Measurements from ENCODE around the gene PTPRT. TPM values are rescaled to one million over a fixed set of nuclear protein-coding genes. Genes with fewer than 3 reads are reported as not detected.

The PTPRT gene
- 0.07 and 0.13 TPM in 2 replicates for total RNA-seq (2021)
- long read RNA-seq, partial matches to known transcripts = 0 of 2 reads
- long read RNA-seq, other reads (novel, unspliced or antisense) = 2 of 2 reads

DNA sequence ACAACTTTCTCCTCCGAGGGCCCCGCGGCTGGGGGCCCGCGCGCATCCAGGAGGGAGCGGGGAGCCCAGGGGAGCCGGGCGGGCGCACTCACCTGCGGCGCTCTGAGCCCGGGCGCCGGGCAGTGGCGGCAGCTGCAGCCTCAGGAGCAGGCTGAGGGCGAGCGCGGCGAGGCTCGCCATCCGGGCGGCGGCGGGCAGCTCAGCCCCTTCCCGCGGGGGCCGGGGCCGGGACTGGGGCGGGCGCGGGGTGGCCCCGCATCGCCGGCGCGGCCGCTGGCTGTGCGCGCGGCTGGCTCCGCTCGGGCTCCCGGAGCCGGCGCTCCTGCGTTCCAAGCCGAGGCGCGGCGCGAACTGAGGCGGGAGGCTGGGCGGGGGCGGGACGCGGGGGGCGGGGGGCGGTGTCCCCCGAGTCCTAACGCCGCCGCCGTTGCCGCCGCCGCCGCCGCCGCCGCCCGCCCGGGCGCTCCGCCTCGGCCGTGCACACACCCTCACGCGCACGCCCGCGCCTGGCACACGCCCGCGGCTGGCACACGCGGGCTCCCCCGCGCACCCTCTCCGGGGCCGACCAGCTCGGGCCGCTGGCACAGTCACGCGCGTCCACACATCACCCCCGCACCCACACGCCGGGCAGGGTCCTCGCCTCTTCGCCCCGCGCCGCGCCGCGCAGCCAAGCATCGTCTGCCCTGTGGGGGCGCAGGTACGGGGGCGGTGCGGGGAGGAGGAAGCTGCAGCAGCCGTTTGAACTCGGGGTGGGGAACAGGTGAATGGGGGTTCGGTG lies at the start of gene PTPRT:
Gene PTPRT, minus strand, starts transcription at position 353 of the 778 bp plus-strand sequence. Its CDS starts 173 bp downstream, at position 180.
- H3K4ac ChIP-seq (ENCODE audit: low read depth, low read length) = no peak within 1 kb of the TSS
- no peak within 1 kb of the TSS for H2BK120ac ChIP-seq (ENCODE audit: low read depth, low read length, poor library complexity, severe bottlenecking)
- Mint-ChIP-seq H3K4me1 (peaks cover 12 to 24% of the 10 kb centered on the region in 2 experiments), H3K36me3 (ENCODE audit: insufficient read depth in 1 of 3, low read depth in 3 of 3) (no peaks in the 10 kb centered on the region; a peak in 1 of 7 replicates), H3K27ac (no peak within 1 kb of the TSS), H3K9me3 (no peaks in the 10 kb centered on the region; a peak in 1 of 5 replicates), H3K4me3 (peak within 1 kb of the TSS; percentile 70 to 88), H3K27me3 (ENCODE audit: low read depth) (peaks cover 91% of the 10 kb centered on the region)
- H2BK20ac ChIP-seq (ENCODE audit: low read depth, low read length, poor library complexity, severe bottlenecking) = no peak within 1 kb of the TSS
- peaks cover 19% of the 10 kb centered on the region for H3K23me2 ChIP-seq (ENCODE audit: insufficient read length, low read depth, low read length, poor library complexity, severe bottlenecking)
- no peaks in the 10 kb centered on the region for H3K9me3 ChIP-seq (ENCODE audit: control insufficient read depth, low read depth, low read length)
- no peak within 1 kb of the TSS for H3K27ac ChIP-seq (ENCODE audit: insufficient read length, low read depth, low read length)
- peaks cover 27% of the 10 kb centered on the region for H3K27me3 ChIP-seq (ENCODE audit: insufficient read depth, low read length)
- H3K56ac ChIP-seq (ENCODE audit: insufficient read length, low read depth, low read length) = no peak within 1 kb of the TSS
- H4K91ac ChIP-seq (ENCODE audit: insufficient read length, low read depth, low read length) = no peak within 1 kb of the TSS
- H2BK5ac ChIP-seq (ENCODE audit: insufficient read length, low read length) = no peak within 1 kb of the TSS
- H2BK12ac ChIP-seq (ENCODE audit: insufficient read length, low read depth, low read length) = no peak within 1 kb of the TSS
- no peak within 1 kb of the TSS for H4K8ac ChIP-seq (replicated peaks; ENCODE audit: insufficient read length, low read depth, low read length)
- TF ChIP-seq, protein P1, sequence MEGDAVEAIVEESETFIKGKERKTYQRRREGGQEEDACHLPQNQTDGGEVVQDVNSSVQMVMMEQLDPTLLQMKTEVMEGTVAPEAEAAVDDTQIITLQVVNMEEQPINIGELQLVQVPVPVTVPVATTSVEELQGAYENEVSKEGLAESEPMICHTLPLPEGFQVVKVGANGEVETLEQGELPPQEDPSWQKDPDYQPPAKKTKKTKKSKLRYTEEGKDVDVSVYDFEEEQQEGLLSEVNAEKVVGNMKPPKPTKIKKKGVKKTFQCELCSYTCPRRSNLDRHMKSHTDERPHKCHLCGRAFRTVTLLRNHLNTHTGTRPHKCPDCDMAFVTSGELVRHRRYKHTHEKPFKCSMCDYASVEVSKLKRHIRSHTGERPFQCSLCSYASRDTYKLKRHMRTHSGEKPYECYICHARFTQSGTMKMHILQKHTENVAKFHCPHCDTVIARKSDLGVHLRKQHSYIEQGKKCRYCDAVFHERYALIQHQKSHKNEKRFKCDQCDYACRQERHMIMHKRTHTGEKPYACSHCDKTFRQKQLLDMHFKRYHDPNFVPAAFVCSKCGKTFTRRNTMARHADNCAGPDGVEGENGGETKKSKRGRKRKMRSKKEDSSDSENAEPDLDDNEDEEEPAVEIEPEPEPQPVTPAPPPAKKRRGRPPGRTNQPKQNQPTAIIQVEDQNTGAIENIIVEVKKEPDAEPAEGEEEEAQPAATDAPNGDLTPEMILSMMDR (conservative IDR thresholded peaks at IDR 0.05) = no peak
- no peak within 1 kb of the TSS for H2BK15ac ChIP-seq (ENCODE audit: low read depth, low read length)
- H3K4me2 ChIP-seq (ENCODE audit: insufficient read depth, insufficient read length, low read length) = peak within 1 kb of the TSS; percentile 68
- no peak within 1 kb of the TSS for H3K23ac ChIP-seq (ENCODE audit: insufficient read length, low read depth, low read length)
- no peak within 1 kb of the TSS for H4K5ac ChIP-seq (ENCODE audit: insufficient read length, low read depth, low read length)
- no CpG with 5 or more reads among the region's 115 CpGs for WGBS (ENCODE audit: extremely low coverage, insufficient read length, low lambda C conversion rate)
- no peaks in the 10 kb centered on the region for H3K79me2 ChIP-seq (ENCODE audit: insufficient read depth, low read length)
- no peak within 1 kb of the TSS for H3T11ph ChIP-seq (ENCODE audit: low read length)
- H3K14ac ChIP-seq (ENCODE audit: insufficient read depth, low read length) = no peak within 1 kb of the TSS
- H2AK5ac ChIP-seq (ENCODE audit: insufficient read length, low read length) = no peak within 1 kb of the TSS
- no peak for DNase-seq
- H4K20me1 ChIP-seq (ENCODE audit: control insufficient read depth, insufficient read depth, insufficient read length) = no peaks in the 10 kb centered on the region
- H2AFZ ChIP-seq (ENCODE audit: low read length) = no peak within 1 kb of the TSS
- H3K79me1 ChIP-seq (ENCODE audit: insufficient read depth, low read depth, low read length, poor library complexity, severe bottlenecking) = no peaks in the 10 kb centered on the region
- H3K9ac ChIP-seq (ENCODE audit: extremely low read depth, insufficient read length, low read length) = no peak within 1 kb of the TSS
- no peak within 1 kb of the TSS for H3K18ac ChIP-seq (ENCODE audit: insufficient read length, low read depth, low read length)
- no peaks in the 10 kb centered on the region for H3K4me1 ChIP-seq (ENCODE audit: insufficient read depth, low read length)
